ENCODE data around the gene SERPINE2. TPM values are rescaled to one million over a fixed set of nuclear protein-coding genes. Genes with fewer than 3 reads are reported as not detected.

SERPINE2 gene
- total RNA-seq, 1 donor from 2014 or later: 1.8 TPM

- DNase-seq (ENCODE audit: low read depth in 2 of 2): no peak
Observed at GRCh38 chr2:224046752-224047151, 7.7 kb upstream of the SERPINE2 start.

- DNase-seq (ENCODE audit: low read depth in 2 of 2): peak in 1 of 2 donors; percentile 17
Observed at GRCh38 chr2:224042191-224042696, 3.2 kb upstream of the SERPINE2 start.

DNA sequence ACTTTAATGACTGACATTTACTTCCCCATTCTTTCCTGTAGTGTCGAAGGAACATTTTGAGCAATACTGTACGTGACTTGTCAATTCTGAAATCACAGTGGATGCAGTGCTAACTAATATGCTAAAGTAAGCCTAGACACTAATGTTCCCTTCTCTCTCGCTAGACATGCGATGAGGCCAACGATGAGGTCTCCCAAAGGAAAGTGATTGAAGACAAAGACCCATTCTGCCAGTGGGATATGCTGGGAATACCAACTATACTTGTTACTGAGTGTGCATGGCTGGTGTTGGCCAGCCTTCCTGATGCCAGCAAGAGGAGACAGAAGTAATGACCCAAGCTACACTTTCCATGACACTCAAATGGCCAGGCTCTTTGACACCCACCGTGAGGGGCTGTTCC, 2.5 kb upstream of the SERPINE2 start:
- no peak for DNase-seq (ENCODE audit: low read depth in 2 of 2)

GRCh38 chr2:224040753-224041152, 1.7 kb upstream of the SERPINE2 start:
- DNase-seq (ENCODE audit: low read depth in 2 of 2): no peak

GRCh38 chr2:224039770-224040440, 819 bp upstream of the SERPINE2 start:
- no peak for DNase-seq (ENCODE audit: low read depth in 2 of 2)

- no peak for DNase-seq (ENCODE audit: low read depth in 2 of 2)
Observed at GRCh38 chr2:224038830-224039079, 331 bp downstream of the SERPINE2 start.

DNA sequence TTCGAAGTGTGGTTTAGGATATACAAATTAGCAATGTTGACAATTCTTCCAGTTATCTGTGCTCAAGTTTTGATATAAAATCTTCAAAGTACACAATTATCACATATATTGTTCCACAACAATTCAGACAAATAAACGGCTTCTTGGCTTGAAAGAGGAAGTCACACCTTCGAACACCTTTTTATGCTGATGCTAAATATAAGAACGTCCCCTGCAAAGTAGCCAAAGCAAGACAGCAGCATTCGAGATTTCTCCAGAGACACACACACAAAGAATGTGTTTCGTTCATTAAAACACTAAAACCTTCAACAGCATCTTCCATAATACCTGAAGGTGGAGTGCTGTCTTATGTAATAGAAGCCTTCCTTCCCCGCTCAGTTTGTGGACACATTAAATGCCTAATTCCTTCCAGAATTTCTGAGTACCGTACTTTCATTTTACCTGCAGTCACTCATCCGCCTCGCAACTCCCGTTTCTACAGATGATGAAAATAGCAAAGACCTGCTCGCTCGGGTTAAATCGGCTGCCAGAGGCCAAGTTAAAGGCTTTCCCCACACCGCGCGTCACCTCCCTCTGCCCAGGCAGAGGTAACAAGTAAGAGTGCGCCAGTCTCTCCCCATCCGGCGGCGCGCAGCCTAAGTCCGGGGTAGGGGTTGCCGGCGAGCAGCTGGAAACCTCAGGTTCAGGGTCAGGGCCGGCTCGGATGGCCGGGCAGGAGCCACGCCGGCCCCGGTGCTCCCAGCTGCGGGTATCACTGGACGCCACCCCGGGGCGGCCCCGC, 847 bp downstream of the SERPINE2 start:
- peak in 1 of 2 donors; percentile 47 for DNase-seq (ENCODE audit: low read depth in 2 of 2)

GRCh38 chr2:224036731-224037361, 2.2 kb downstream of the SERPINE2 start:
- DNase-seq (ENCODE audit: low read depth in 2 of 2): no peak

GRCh38 chr2:224034017-224034416, 5.1 kb downstream of the SERPINE2 start:
- DNase-seq (ENCODE audit: low read depth in 2 of 2): no peak

DNA sequence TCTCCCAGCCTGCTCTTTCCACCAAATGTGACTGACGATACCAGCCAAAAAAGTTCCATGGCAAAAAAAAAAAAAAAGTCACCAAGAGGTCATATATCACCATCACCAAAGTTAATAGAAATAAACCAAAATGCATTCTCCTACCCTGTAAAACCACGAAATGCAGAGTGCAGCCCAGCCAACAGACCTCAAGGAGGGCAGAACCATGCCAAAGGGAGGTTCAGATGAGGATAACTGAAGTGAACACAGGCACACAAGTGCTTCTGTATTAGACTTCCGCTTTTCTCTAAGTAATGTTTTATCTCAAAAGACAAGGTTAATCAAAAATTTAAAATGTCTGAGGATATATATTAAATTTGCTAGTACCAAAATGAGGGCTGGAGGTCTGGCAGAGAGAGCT, 5.5 kb downstream of the SERPINE2 start:
- DNase-seq (ENCODE audit: low read depth in 2 of 2): no peak

GRCh38 chr2:224032283-224032682, 6.8 kb downstream of the SERPINE2 start:
- no peak for DNase-seq (ENCODE audit: low read depth in 2 of 2)

GRCh38 chr2:224031358-224031970, 7.6 kb downstream of the SERPINE2 start:
- DNase-seq (ENCODE audit: low read depth in 2 of 2): no peak

GRCh38 chr2:224030786-224031185, 8.3 kb downstream of the SERPINE2 start:
- DNase-seq (ENCODE audit: low read depth in 2 of 2): no peak

DNA sequence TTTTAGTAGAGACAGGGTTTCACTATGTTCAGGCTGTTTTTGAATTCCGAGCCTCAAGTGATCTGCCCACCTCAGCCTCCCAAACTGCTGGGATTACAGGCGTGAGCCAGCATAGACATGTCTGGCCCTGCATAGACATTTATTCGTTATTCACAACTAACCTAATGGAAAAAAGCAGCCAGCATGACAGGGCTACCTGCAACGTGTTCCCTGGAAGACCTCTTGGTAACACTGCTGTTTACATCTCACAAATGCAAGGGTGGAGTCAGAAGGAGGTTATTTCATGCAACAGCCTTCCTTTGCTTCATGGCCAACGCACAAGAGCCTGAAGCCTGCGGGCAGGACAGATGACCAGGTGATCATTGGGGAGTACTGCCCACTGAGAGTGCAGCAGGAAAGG, 9.2 kb downstream of the SERPINE2 start:
- no peak for DNase-seq (ENCODE audit: low read depth in 2 of 2)

GRCh38 chr2:224027931-224028330, 11.2 kb downstream of the SERPINE2 start:
- no peak for DNase-seq (ENCODE audit: low read depth in 2 of 2)

GRCh38 chr2:224027070-224027469, 12.0 kb downstream of the SERPINE2 start:
- no peak for DNase-seq (ENCODE audit: low read depth in 2 of 2)

DNA sequence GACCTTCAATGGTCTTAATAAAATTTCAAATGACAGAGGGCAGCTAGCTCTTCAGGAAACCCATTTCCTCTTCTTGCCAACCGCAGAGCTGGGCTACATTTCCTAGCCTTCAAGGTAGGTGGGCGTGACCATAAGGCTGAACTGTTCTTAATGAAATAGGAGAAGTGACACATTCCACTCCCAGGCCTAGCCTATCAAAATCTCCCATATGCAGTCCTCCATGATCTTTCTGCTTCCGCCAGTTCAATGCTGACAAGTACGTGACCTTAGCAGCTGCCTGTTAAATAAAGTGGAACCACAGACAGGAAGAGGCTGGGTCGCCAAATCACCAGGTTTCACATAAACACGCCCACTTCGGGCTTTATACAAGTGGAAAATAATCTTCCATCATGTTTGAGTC, 13.2 kb downstream of the SERPINE2 start:
- DNase-seq (ENCODE audit: low read depth in 2 of 2): peak in 1 of 2 donors; percentile 75

- no peak for DNase-seq (ENCODE audit: low read depth in 2 of 2)
Observed at GRCh38 chr2:224024270-224024669, 14.8 kb downstream of the SERPINE2 start.

- peak in 1 of 2 donors; percentile 13 for DNase-seq (ENCODE audit: low read depth in 2 of 2)
Observed at GRCh38 chr2:224023188-224023587, 15.9 kb downstream of the SERPINE2 start.

DNA sequence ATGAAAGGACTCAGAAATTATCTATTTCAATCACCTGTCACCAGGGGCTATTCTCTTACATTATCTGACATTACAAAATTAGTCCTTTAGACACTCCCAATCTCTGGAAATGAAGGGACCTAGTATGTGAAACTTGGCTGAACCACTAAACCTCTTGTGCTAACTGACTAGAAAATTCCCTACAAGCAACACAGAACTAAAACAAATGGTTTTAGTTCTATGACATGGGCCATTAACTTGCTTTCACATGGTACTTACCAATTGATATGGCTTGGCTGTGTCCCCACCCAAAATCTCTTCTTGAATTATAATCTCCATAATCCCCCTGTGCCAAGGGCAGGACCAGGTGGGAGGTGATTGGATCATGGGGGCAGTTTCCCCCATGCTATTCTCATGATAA, 16.6 kb downstream of the SERPINE2 start:
- DNase-seq (ENCODE audit: low read depth in 2 of 2): no peak

- DNase-seq (ENCODE audit: low read depth in 2 of 2): no peak
Observed at GRCh38 chr2:224020523-224020922, 18.6 kb downstream of the SERPINE2 start.

- peak in 1 of 2 donors; percentile 30 for DNase-seq (ENCODE audit: low read depth in 2 of 2)
Observed at GRCh38 chr2:224017957-224018356, 21.1 kb downstream of the SERPINE2 start.
